Measurements from ENCODE around the gene STX7. TPM values are rescaled to one million over a fixed set of nuclear protein-coding genes. Genes with fewer than 3 reads are reported as not detected.

STX7 gene
- total RNA-seq, 4 donors from 2014 or later, result 30.1 to 48.2 (median 33.3) TPM

GRCh38 chr6:132399376-132400074, 113.4 kb downstream of the STX7 start:
- DNase-seq (ENCODE audit: low spot score in 2 of 2), result no peak
- 40 to 51% methylated on average over 4 of the region's 4 CpGs for WGBS, 2 donors
- H3K4me3 ChIP-seq (ENCODE audit: low read depth, poor library complexity, severe bottlenecking), result no peak overlapping the region
- intact Hi-C loops (cut with DNase I; ENCODE audit: low total_unique reads), result no loop called here
- TF ChIP-seq CTCF (IDR thresholded peaks at IDR 0.05) (no peak), POLR2A (IDR thresholded peaks at IDR 0.05) (no peak)

Other genes starting within 250 kb of the STX7 start
- 10 to 100 TPM; 12.8 to 17.8 (median 13.9) TPM for gene MOXD1, start 111.6 kb downstream of the STX7 start, total RNA-seq
- gene TAAR9, start 25.2 kb upstream of the STX7 start, total RNA-seq, result not detected
- not detected for gene TAAR8, start 39.6 kb upstream of the STX7 start, total RNA-seq
- gene TAAR6, start 57.2 kb upstream of the STX7 start, total RNA-seq, result not detected
- not detected for gene TAAR5, start 76.6 kb upstream of the STX7 start, total RNA-seq
- not detected for gene TAAR2, start 111.2 kb upstream of the STX7 start, total RNA-seq
- not detected for gene TAAR1, start 146.1 kb upstream of the STX7 start, total RNA-seq
- gene VNN1, start 200.9 kb upstream of the STX7 start, total RNA-seq, result 1 to 10 TPM in 1 of 4 donors, under 1 TPM in 2, not detected in 1; 0.15 to 1.4 (median 0.23) TPM
- 1 to 10 TPM in 1 of 4 donors, under 1 TPM in 1, not detected in 2; 0.76 to 8.9 TPM for gene VNN2, start 244.8 kb upstream of the STX7 start, total RNA-seq